Measurements from ENCODE around the gene SLC9A8. TPM values are rescaled to one million over a fixed set of nuclear protein-coding genes. Genes with fewer than 3 reads are reported as not detected.

Gene SLC9A8
- total RNA-seq, 2 experiments from 2014 or later, result 22.0 to 30.3 TPM

- H3K4me3 ChIP-seq (ENCODE audit: low read depth, low read length, poor library complexity, severe bottlenecking), result no peak overlapping the region
- H3K27ac ChIP-seq (ENCODE audit: low read depth, low read length, poor library complexity, severe bottlenecking), result no peak overlapping the region
- H3K79me2 ChIP-seq (ENCODE audit: insufficient read depth, low read depth, low read length), result no peaks in the 10 kb centered on the region
- no peak overlapping the region for H2AFZ ChIP-seq (ENCODE audit: low read length)
- no peak for TF ChIP-seq EZH2phosphoT487 (IDR thresholded peaks at IDR 0.05; ENCODE audit: borderline replicate concordance, low read depth, low read length)
- TF ChIP-seq, protein P1, sequence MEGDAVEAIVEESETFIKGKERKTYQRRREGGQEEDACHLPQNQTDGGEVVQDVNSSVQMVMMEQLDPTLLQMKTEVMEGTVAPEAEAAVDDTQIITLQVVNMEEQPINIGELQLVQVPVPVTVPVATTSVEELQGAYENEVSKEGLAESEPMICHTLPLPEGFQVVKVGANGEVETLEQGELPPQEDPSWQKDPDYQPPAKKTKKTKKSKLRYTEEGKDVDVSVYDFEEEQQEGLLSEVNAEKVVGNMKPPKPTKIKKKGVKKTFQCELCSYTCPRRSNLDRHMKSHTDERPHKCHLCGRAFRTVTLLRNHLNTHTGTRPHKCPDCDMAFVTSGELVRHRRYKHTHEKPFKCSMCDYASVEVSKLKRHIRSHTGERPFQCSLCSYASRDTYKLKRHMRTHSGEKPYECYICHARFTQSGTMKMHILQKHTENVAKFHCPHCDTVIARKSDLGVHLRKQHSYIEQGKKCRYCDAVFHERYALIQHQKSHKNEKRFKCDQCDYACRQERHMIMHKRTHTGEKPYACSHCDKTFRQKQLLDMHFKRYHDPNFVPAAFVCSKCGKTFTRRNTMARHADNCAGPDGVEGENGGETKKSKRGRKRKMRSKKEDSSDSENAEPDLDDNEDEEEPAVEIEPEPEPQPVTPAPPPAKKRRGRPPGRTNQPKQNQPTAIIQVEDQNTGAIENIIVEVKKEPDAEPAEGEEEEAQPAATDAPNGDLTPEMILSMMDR (conservative IDR thresholded peaks at IDR 0.05; ENCODE audit: low read length), result no peak
- POLR2A ChIA-PET, result interaction anchor here (0.5 to 0.8 kb wide), 2 partner anchors 30 to 39 kb away, joined by 3 read pairs; no protein-coding TSS in a partner anchor
- no peak overlapping the region for H3K4me2 ChIP-seq (ENCODE audit: low read length)
- no peaks in the 10 kb centered on the region for H3K36me3 ChIP-seq (ENCODE audit: insufficient read depth, low read length)
- no peaks in the 10 kb centered on the region for H4K20me1 ChIP-seq (ENCODE audit: insufficient read depth, low read length)
- H3K9me3 ChIP-seq (ENCODE audit: low read length), result no peaks in the 10 kb centered on the region
- H3K4me1 ChIP-seq (ENCODE audit: insufficient read depth, low read length, poor library complexity, severe bottlenecking), result peaks cover 8% of the 10 kb centered on the region
- CTCF ChIA-PET (ENCODE audit: unreplicated experiment), result interaction anchor here (0.6 kb wide), 1 partner anchor 284 kb away, joined by 3 read pairs; no protein-coding TSS in a partner anchor
- no peak for DNase-seq (ENCODE audit: low spot score)
- BruUV-seq (replicated peaks), result no TSS peak
- no peaks in the 10 kb centered on the region for H3K9me2 ChIP-seq (ENCODE audit: insufficient read depth, low read length)
- intact Hi-C loops (cut with micrococcal nuclease; ENCODE audit: unreplicated experiment), result no loop called here
Observed at GRCh38 chr20:49896204-49896603, 83.6 kb downstream of the SLC9A8 start.

GRCh38 chr20:49899541-49900383 lies 87.1 kb downstream of the SLC9A8 start:
- H3K27ac ChIP-seq (ENCODE audit: low read depth, low read length, poor library complexity, severe bottlenecking), result no peak overlapping the region
- H3K4me1 ChIP-seq (ENCODE audit: insufficient read depth, low read length, poor library complexity, severe bottlenecking), result no peaks in the 10 kb centered on the region
- no peaks in the 10 kb centered on the region for H3K9me3 ChIP-seq (ENCODE audit: low read length)
- DNase-seq (ENCODE audit: low spot score), result no peak
- no TSS peak for BruUV-seq (replicated peaks)
- TF ChIP-seq, protein P1 (conservative IDR thresholded peaks at IDR 0.05; ENCODE audit: low read length), result no peak
- TF ChIP-seq EZH2phosphoT487 (IDR thresholded peaks at IDR 0.05; ENCODE audit: borderline replicate concordance, low read depth, low read length), result no peak
- ChIA-PET CTCF (ENCODE audit: unreplicated experiment) (no interaction called here), POLR2A (interaction anchor here (0.6 to 1.1 kb wide), 3 partner anchors 44 to 871 kb away, joined by 3 to 5 read pairs (median 3); no protein-coding TSS in a partner anchor)
- no peaks in the 10 kb centered on the region for H4K20me1 ChIP-seq (ENCODE audit: insufficient read depth, low read length)
- peaks cover 13% of the 10 kb centered on the region for H3K36me3 ChIP-seq (ENCODE audit: insufficient read depth, low read length)
- no peak overlapping the region for H3K4me3 ChIP-seq (ENCODE audit: low read depth, low read length, poor library complexity, severe bottlenecking)
- no peaks in the 10 kb centered on the region for H3K79me2 ChIP-seq (ENCODE audit: insufficient read depth, low read depth, low read length)
- no peak overlapping the region for H3K4me2 ChIP-seq (ENCODE audit: low read length)
- intact Hi-C loops (cut with micrococcal nuclease; ENCODE audit: unreplicated experiment), result no loop called here
- no peak overlapping the region for H2AFZ ChIP-seq (ENCODE audit: low read length)
- no peaks in the 10 kb centered on the region for H3K9me2 ChIP-seq (ENCODE audit: insufficient read depth, low read length)

DNA sequence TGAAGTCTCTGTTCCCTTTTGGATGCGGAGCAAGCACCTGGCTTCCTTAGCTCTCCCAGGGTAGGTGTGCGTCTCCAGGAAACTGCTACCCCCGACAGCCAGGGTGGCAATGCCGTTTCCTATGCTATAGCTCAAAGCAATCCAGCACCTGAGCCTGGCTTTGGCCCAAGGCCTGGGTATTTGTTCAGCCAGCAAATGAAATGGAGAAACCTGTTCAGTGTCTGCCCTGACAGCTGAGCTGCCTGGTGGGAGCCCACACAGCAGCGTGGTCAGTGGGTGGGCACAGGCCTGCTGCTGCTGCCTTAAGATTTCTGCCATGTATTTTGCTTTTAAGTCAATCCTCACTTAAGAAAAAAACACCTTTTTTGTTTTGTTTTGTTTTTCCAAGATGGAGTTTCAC lies 89.0 kb downstream of the SLC9A8 start:
- TF ChIP-seq, protein P1 (conservative IDR thresholded peaks at IDR 0.05; ENCODE audit: low read length), result no peak
- no peak for TF ChIP-seq EZH2phosphoT487 (IDR thresholded peaks at IDR 0.05; ENCODE audit: borderline replicate concordance, low read depth, low read length)
- Histone ChIP-seq H3K27ac (ENCODE audit: low read depth, low read length, poor library complexity, severe bottlenecking) (no peak overlapping the region), H3K9me3 (ENCODE audit: low read length) (no peaks in the 10 kb centered on the region), H3K36me3 (ENCODE audit: insufficient read depth, low read length) (peaks cover 31% of the 10 kb centered on the region), H3K4me2 (ENCODE audit: low read length) (no peak overlapping the region), H3K9me2 (ENCODE audit: insufficient read depth, low read length) (no peaks in the 10 kb centered on the region), H3K79me2 (ENCODE audit: insufficient read depth, low read depth, low read length) (no peaks in the 10 kb centered on the region), H2AFZ (ENCODE audit: low read length) (no peak overlapping the region), H3K4me1 (ENCODE audit: insufficient read depth, low read length, poor library complexity, severe bottlenecking) (no peaks in the 10 kb centered on the region), H3K4me3 (ENCODE audit: low read depth, low read length, poor library complexity, severe bottlenecking) (no peak overlapping the region), H4K20me1 (ENCODE audit: insufficient read depth, low read length) (no peaks in the 10 kb centered on the region)
- BruUV-seq (replicated peaks), result no TSS peak
- no peak for DNase-seq (ENCODE audit: low spot score)
- ChIA-PET CTCF (ENCODE audit: unreplicated experiment) (no interaction called here), POLR2A (no interaction called here)
- intact Hi-C loops (cut with micrococcal nuclease; ENCODE audit: unreplicated experiment), result no loop called here

Measured in OCI-LY7 (cell line).